GM23338 (cell line): Measurements from ENCODE around the gene CELF2. TPM values are rescaled to one million over a fixed set of nuclear protein-coding genes. Genes with fewer than 3 reads are reported as not detected.

ENCODE experiments used
- ATAC-seq: fragments of 200-7000 bp; cut with Tn5 transposase; 3 replicates; pipeline ENCODE4 v1.9.1; 2020
- DNase-seq: peaks from one replicate; pipeline ENCODE4 v3.0.0-alpha.2; 2015; ENCODE audit warnings: low spot score
- H2AFZ ChIP-seq: fragments of 200-600 bp; sonication (generic); 2 replicates; pipeline ENCODE4 v1.8.0; 2016; ENCODE audit warnings: antibody characterized with exemption, mild to moderate bottlenecking, moderate library complexity
- H3F3A ChIP-seq: fragments of 200-600 bp; sonication (generic); replicated peaks from 2 replicates; pipeline ENCODE4 v1.8.0; 2017; ENCODE audit warnings: antibody characterized with exemption, mixed run types, low read depth
- H3K27ac ChIP-seq: fragments of 200-600 bp; sonication (generic); 2 replicates; pipeline ENCODE4 v1.6.1; 2016; ENCODE audit warnings: low read depth
- H3K27me3 ChIP-seq: fragments of 200-600 bp; sonication (generic); 2 replicates; pipeline ENCODE4 v1.8.0; 2016; ENCODE audit warnings: mild to moderate bottlenecking, mixed run types, moderate library complexity; ENCODE audit not compliant: insufficient read depth
- H3K36me3 ChIP-seq: fragments of 200-600 bp; sonication (generic); 2 replicates; pipeline ENCODE4 v1.8.0; 2016; ENCODE audit warnings: mild to moderate bottlenecking; ENCODE audit not compliant: insufficient read depth
- H3K4me1 ChIP-seq: fragments of 200-600 bp; sonication (generic); 2 replicates; pipeline ENCODE4 v1.8.0; 2016; ENCODE audit warnings: mild to moderate bottlenecking, moderate library complexity; ENCODE audit not compliant: insufficient read depth
- H3K4me2 ChIP-seq: fragments of 200-600 bp; sonication (generic); 2 replicates; pipeline ENCODE4 v1.7.1; 2017; ENCODE audit warnings: mixed run types
- H3K4me3 ChIP-seq: fragments of 200-600 bp; sonication (generic); 2 replicates; pipeline ENCODE4 v1.6.1; 2016; ENCODE audit warnings: mixed run types
- H3K79me2 ChIP-seq: fragments of 200-600 bp; sonication (generic); replicated peaks from 2 replicates; pipeline ENCODE4 v1.8.0; 2017; ENCODE audit warnings: mild to moderate bottlenecking; ENCODE audit not compliant: insufficient read depth
- H3K9me2 ChIP-seq: fragments of 200-600 bp; sonication (generic); 2 replicates; pipeline ENCODE4 v1.8.0; 2017; ENCODE audit not compliant: insufficient read depth
- H4K20me1 ChIP-seq: fragments of 200-600 bp; sonication (generic); replicated peaks from 2 replicates; pipeline ENCODE4 v1.8.0; 2017; ENCODE audit warnings: mild to moderate bottlenecking; ENCODE audit not compliant: insufficient read depth
- H3K27ac Mint-ChIP-seq: 2 replicates; pipeline ENCODE4 v1.8.0; 2020; ENCODE audit warnings: inconsistent platforms, mild to moderate bottlenecking, moderate library complexity, mixed read lengths
- H3K27me3 Mint-ChIP-seq: 3 replicates; pipeline ENCODE4 v1.8.0; 2022; ENCODE audit warnings: low read depth, mild to moderate bottlenecking, moderate library complexity, mixed read lengths, inconsistent platforms; ENCODE audit not compliant: insufficient read depth, poor library complexity
- H3K36me3 Mint-ChIP-seq: 3 replicates; pipeline ENCODE4 v1.8.0; 2021; ENCODE audit warnings: low read depth, mild to moderate bottlenecking, inconsistent platforms, moderate library complexity, mixed read lengths
- H3K4me1 Mint-ChIP-seq: 3 replicates; pipeline ENCODE4 v1.8.0; 2020; ENCODE audit warnings: mild to moderate bottlenecking, inconsistent platforms, mixed read lengths
- H3K4me3 Mint-ChIP-seq: 3 replicates; pipeline ENCODE4 v1.8.0; 2021; ENCODE audit warnings: moderate library complexity, mild to moderate bottlenecking, inconsistent platforms, mixed read lengths
- H3K9me3 Mint-ChIP-seq: 3 replicates; pipeline ENCODE4 v1.8.0; 2020; ENCODE audit warnings: moderate library complexity, mild to moderate bottlenecking, inconsistent platforms, mixed read lengths
- CREB1 ChIP-seq: fragments of 250-450 bp; sonication (Bioruptor Pico); IDR thresholded peaks from 2 replicates; pipeline ENCODE4 v1.5.0; 2020; ENCODE audit warnings: low read depth, mild to moderate bottlenecking, moderate library complexity
- CTCF ChIP-seq, 2 experiments: fragments of 200-600 bp in 1 of 2; sonication (generic) in 1 of 2; conservative IDR thresholded peaks; 2 replicates each; pipeline versions ENCODE4 v1.5.1 to v1.6.1; 2016 to 2017; ENCODE audit warnings: antibody characterized with exemption in 2 of 2, low read depth in 2 of 2, mild to moderate bottlenecking in 2 of 2, moderate library complexity in 1 of 2
- EZH2phosphoT487 ChIP-seq: fragments of 200-600 bp; sonication (generic); IDR thresholded peaks from one replicate; pipeline ENCODE4 v1.8.1; 2018; ENCODE audit warnings: antibody characterized with exemption; ENCODE audit not compliant: unreplicated experiment
- JUNB ChIP-seq: IDR thresholded peaks from one replicate; pipeline ENCODE4 v1.6.1; 2016; ENCODE audit warnings: antibody characterized with exemption; ENCODE audit not compliant: unreplicated experiment
- NANOG ChIP-seq: IDR thresholded peaks from 2 replicates; pipeline ENCODE4 v1.6.1; 2016; ENCODE audit warnings: antibody characterized with exemption, borderline replicate concordance
- REST ChIP-seq: IDR thresholded peaks from one replicate; pipeline ENCODE4 v1.6.1; 2018; ENCODE audit warnings: antibody characterized with exemption; ENCODE audit not compliant: unreplicated experiment
- STAT1 ChIP-seq: IDR thresholded peaks from one replicate; pipeline ENCODE4 v1.6.1; 2016; ENCODE audit warnings: antibody characterized with exemption; ENCODE audit not compliant: unreplicated experiment
- ZNF331 ChIP-seq: fragments of 250-450 bp; sonication (Bioruptor Pico); IDR thresholded peaks from 2 replicates; pipeline ENCODE4 v1.5.0; 2020; ENCODE audit warnings: low read depth, mild to moderate bottlenecking, moderate library complexity
- polyA plus RNA-seq: library from polyadenylated mRNA; unstranded; fragments of >200 nt; fragmentation: Nextera tagmentation; extraction: Ambion mirVana; gene quantifications from 2 replicates; pipeline ENCODE4 v1.2.1, GENCODE V29; 2016
- total RNA-seq: library from RNA; depleted of rRNA; stranded (reverse); fragments of >200 nt; shearing (Covaris generic); gene quantifications from 2 replicates; pipeline ENCODE4 v1.2.3, GENCODE V29; 2014

The CELF2 gene
- total and polyA plus RNA-seq, 2 experiments from 2014 or later = 18.1 to 22.5 TPM

- H2AFZ ChIP-seq = no peak overlapping the region
- H3K79me2 ChIP-seq = no peaks in the 10 kb centered on the region
- H3K36me3 ChIP-seq = no peaks in the 10 kb centered on the region
- no peak overlapping the region for H3K4me3 Mint-ChIP-seq
- H3K9me3 Mint-ChIP-seq = no peaks in the 10 kb centered on the region
- ATAC-seq (no peak), DNase-seq (no peak)
- no peaks in the 10 kb centered on the region for H3F3A ChIP-seq
- no peaks in the 10 kb centered on the region for H3K9me2 ChIP-seq
- no peak overlapping the region for H3K4me2 ChIP-seq
- peaks cover 22% of the 10 kb centered on the region for H3K4me1 Mint-ChIP-seq
- H4K20me1 ChIP-seq = no peaks in the 10 kb centered on the region; the same call in 1 of the 2 replicates
- H3K36me3 Mint-ChIP-seq = no peaks in the 10 kb centered on the region
- H3K27me3 Mint-ChIP-seq = peaks cover 3% of the 10 kb centered on the region
- H3K4me1 ChIP-seq = peaks cover 10% of the 10 kb centered on the region; the same call in 1 of the 2 replicates
- no peak overlapping the region for H3K27ac Mint-ChIP-seq
- H3K27ac ChIP-seq = no peak overlapping the region
- no peaks in the 10 kb centered on the region for H3K27me3 ChIP-seq
- H3K4me3 ChIP-seq = no peak overlapping the region
- TF ChIP-seq CTCF (conservative IDR thresholded peaks at IDR 0.05; ENCODE audit: low read depth in 2 of 2) (no peak), ZNF331 (no peak), JUNB (no peak), CREB1 (CRISPR knock-in tag) (no peak)
Observed at GRCh38 chr10:11262494-11263345, 245.0 kb downstream of the CELF2 start.

GRCh38 chr10:11263767-11264166, 246.1 kb downstream of the CELF2 start:
- no peak overlapping the region for H3K27ac ChIP-seq
- ATAC-seq (no peak), DNase-seq (no peak)
- H3F3A ChIP-seq = no peaks in the 10 kb centered on the region
- Mint-ChIP-seq H3K27me3 (peaks cover 3% of the 10 kb centered on the region), H3K4me1 (peaks cover 20% of the 10 kb centered on the region), H3K9me3 (no peaks in the 10 kb centered on the region), H3K27ac (no peak overlapping the region), H3K36me3 (no peaks in the 10 kb centered on the region), H3K4me3 (no peak overlapping the region)
- H2AFZ ChIP-seq = no peak overlapping the region
- H3K9me2 ChIP-seq = no peaks in the 10 kb centered on the region
- H3K79me2 ChIP-seq = no peaks in the 10 kb centered on the region
- H3K4me1 ChIP-seq = peaks cover 10% of the 10 kb centered on the region; the same call in 1 of the 2 replicates
- H3K27me3 ChIP-seq = no peaks in the 10 kb centered on the region
- no peaks in the 10 kb centered on the region for H3K36me3 ChIP-seq
- H3K4me3 ChIP-seq = no peak overlapping the region
- no peak overlapping the region for H3K4me2 ChIP-seq
- no peaks in the 10 kb centered on the region; the same call in 1 of the 2 replicates for H4K20me1 ChIP-seq
- TF ChIP-seq REST (no peak), EZH2phosphoT487 (no peak), CTCF (conservative IDR thresholded peaks at IDR 0.05; ENCODE audit: low read depth in 2 of 2) (no peak), NANOG (no peak), CREB1 (CRISPR knock-in tag) (no peak), JUNB (no peak), STAT1 (no peak)
